HEK293 (cell line): ENCODE measurements around the gene PRKG1.

Experiments used
- CTCF ChIA-PET: fragments of 350-600 bp; formaldehyde crosslinking; extraction: SDS; loops from one replicate; lab custom pipeline; 2021; ENCODE audit warnings: antibody characterized with exemption; lab: Yijun Ruan, JAX
- POLR2A ChIA-PET: fragments of 300-600 bp; formaldehyde crosslinking; extraction: SDS; loops from one replicate; lab custom pipeline; 2020; ENCODE audit warnings: antibody characterized with exemption, inconsistent platforms; lab: Yijun Ruan, JAX
- H3K27ac ChIP-seq: fragments of 200-500 bp; sonication (Bioruptor generic); 2 replicates; pipeline ENCODE4 v1.5.1; 2014; ENCODE audit warnings: low read depth, low read length, control low read depth, inconsistent platforms; ENCODE audit errors: extremely low read depth
- H3K36me3 ChIP-seq, 2 experiments: fragments of 200-500 bp in 1 of 2; sonication (Bioruptor generic) in 1 of 2; 1 replicate in 1 of 2; 2 replicates in 1 of 2; pipeline ENCODE4 v1.5.1; 2014 to 2017; ENCODE audit warnings: inconsistent platforms in 2 of 2, low read length in 2 of 2; ENCODE audit not compliant: control insufficient read depth in 2 of 2, insufficient read depth in 1 of 2
- H3K4me1 ChIP-seq: fragments of 200-500 bp; sonication (Bioruptor generic); 2 replicates; pipeline ENCODE4 v1.5.1; 2014; ENCODE audit warnings: mild to moderate bottlenecking, low read length, inconsistent platforms; ENCODE audit not compliant: control insufficient read depth, insufficient read depth
- H3K4me3 ChIP-seq: 2 replicates; pipeline ENCODE4 v1.5.1; 2011; ENCODE audit warnings: low read depth, mild to moderate bottlenecking, control low read depth, low read length, moderate library complexity
- H3K9me3 ChIP-seq: fragments of 200-500 bp; sonication (Bioruptor generic); 2 replicates; pipeline ENCODE4 v1.5.1; 2014; ENCODE audit warnings: low read depth, low read length, inconsistent platforms; ENCODE audit not compliant: control insufficient read depth, insufficient read depth
- EGR2 ChIP-seq: fragments of 450-650 bp; formaldehyde crosslinking; IDR thresholded peaks from 2 replicates; pipeline ENCODE4 v1.5.1; 2016; ENCODE audit warnings: low read depth, missing biosample characterization, missing genetic modification characterization
- ELK4 ChIP-seq: IDR thresholded peaks from 2 replicates; pipeline ENCODE4 v1.6.1; 2011; ENCODE audit warnings: mild to moderate bottlenecking, low read depth, low read length, borderline replicate concordance
- MYNN ChIP-seq: fragments of 450-650 bp; formaldehyde crosslinking; IDR thresholded peaks from 2 replicates; pipeline ENCODE4 v1.5.1; 2016; ENCODE audit warnings: missing biosample characterization, missing genetic modification characterization, borderline replicate concordance
- OSR2 ChIP-seq: fragments of 450-650 bp; formaldehyde crosslinking; IDR thresholded peaks from 2 replicates; pipeline ENCODE4 v1.5.1; 2016; ENCODE audit warnings: missing biosample characterization, missing genetic modification characterization
- SALL2 ChIP-seq: fragments of 450-650 bp; formaldehyde crosslinking; IDR thresholded peaks from 2 replicates; pipeline ENCODE4 v1.5.0; 2017; ENCODE audit warnings: missing biosample characterization, mild to moderate bottlenecking, missing genetic modification characterization, borderline replicate concordance
- SCRT2 ChIP-seq: fragments of 450-650 bp; formaldehyde crosslinking; IDR thresholded peaks from 2 replicates; pipeline ENCODE4 v1.5.1; 2016; ENCODE audit warnings: missing biosample characterization, missing genetic modification characterization
- SETDB1 ChIP-seq: IDR thresholded peaks from one replicate; pipeline ENCODE4 v1.6.1; 2017; ENCODE audit warnings: mild to moderate bottlenecking, low read length, moderate library complexity, mixed read lengths; ENCODE audit not compliant: insufficient read length
- SP2 ChIP-seq: fragments of 450-650 bp; formaldehyde crosslinking; IDR thresholded peaks from 2 replicates; pipeline ENCODE4 v1.5.1; 2016; ENCODE audit warnings: missing biosample characterization, missing genetic modification characterization
- TSHZ1 ChIP-seq: fragments of 450-650 bp; formaldehyde crosslinking; IDR thresholded peaks from 2 replicates; pipeline ENCODE4 v1.5.1; 2016; ENCODE audit warnings: missing biosample characterization, missing genetic modification characterization, borderline replicate concordance
- ZBTB6 ChIP-seq: fragments of 450-650 bp; formaldehyde crosslinking; IDR thresholded peaks from 2 replicates; pipeline ENCODE4 v1.5.1; 2017; ENCODE audit warnings: missing biosample characterization, missing genetic modification characterization
- ZFP3 ChIP-seq: fragments of 450-650 bp; formaldehyde crosslinking; IDR thresholded peaks from 2 replicates; pipeline ENCODE4 v1.5.1; 2016; ENCODE audit warnings: low read depth, missing biosample characterization, missing genetic modification characterization
- ZNF211 ChIP-seq: fragments of 450-650 bp; formaldehyde crosslinking; IDR thresholded peaks from 2 replicates; pipeline ENCODE4 v1.5.1; 2016; ENCODE audit warnings: low read depth, missing biosample characterization, missing genetic modification characterization
- ZNF280D ChIP-seq: fragments of 450-650 bp; formaldehyde crosslinking; IDR thresholded peaks from 2 replicates; pipeline ENCODE4 v1.5.1; 2016; ENCODE audit warnings: missing biosample characterization, missing genetic modification characterization
- ZNF324 ChIP-seq: fragments of 450-650 bp; formaldehyde crosslinking; IDR thresholded peaks from 2 replicates; pipeline ENCODE4 v1.5.1; 2016; ENCODE audit warnings: missing biosample characterization, missing genetic modification characterization
- ZNF514 ChIP-seq: fragments of 450-650 bp; formaldehyde crosslinking; IDR thresholded peaks from 2 replicates; pipeline ENCODE4 v1.5.1; 2016; ENCODE audit warnings: missing biosample characterization, missing genetic modification characterization
- ZNF555 ChIP-seq: fragments of 450-650 bp; formaldehyde crosslinking; conservative IDR thresholded peaks from 2 replicates; pipeline ENCODE4 v1.5.1; 2017; ENCODE audit warnings: missing biosample characterization, mild to moderate bottlenecking, missing genetic modification characterization, inconsistent platforms
- ZNF560 ChIP-seq: fragments of 450-650 bp; formaldehyde crosslinking; IDR thresholded peaks from 2 replicates; pipeline ENCODE4 v1.5.1; 2017; ENCODE audit warnings: missing biosample characterization, missing genetic modification characterization, borderline replicate concordance
- ZNF571 ChIP-seq: fragments of 450-650 bp; formaldehyde crosslinking; IDR thresholded peaks from 2 replicates; pipeline ENCODE4 v1.5.0; 2017; ENCODE audit warnings: missing biosample characterization, missing genetic modification characterization
- ZNF664 ChIP-seq: fragments of 450-650 bp; formaldehyde crosslinking; IDR thresholded peaks from 2 replicates; pipeline ENCODE4 v1.5.1; 2016; ENCODE audit warnings: missing biosample characterization, missing genetic modification characterization
- ZNF670 ChIP-seq: fragments of 450-650 bp; formaldehyde crosslinking; IDR thresholded peaks from 2 replicates; pipeline ENCODE4 v1.5.1; 2016; ENCODE audit warnings: missing biosample characterization, missing genetic modification characterization, low read depth
- ZNF704 ChIP-seq: fragments of 450-650 bp; formaldehyde crosslinking; IDR thresholded peaks from 2 replicates; pipeline ENCODE4 v1.5.1; 2016; ENCODE audit warnings: missing biosample characterization, missing genetic modification characterization
- ZNF777 ChIP-seq: fragments of 450-650 bp; formaldehyde crosslinking; IDR thresholded peaks from 2 replicates; pipeline ENCODE4 v1.5.1; 2017; ENCODE audit warnings: missing biosample characterization, missing genetic modification characterization, borderline replicate concordance
- ZSCAN5A ChIP-seq: fragments of 450-650 bp; formaldehyde crosslinking; IDR thresholded peaks from 2 replicates; pipeline ENCODE4 v1.5.1; 2016; ENCODE audit warnings: missing biosample characterization, missing genetic modification characterization

Gene PRKG1

GRCh38 chr10:51035344-51035743 lies 38.9 kb upstream of the PRKG1 start:
- ChIA-PET CTCF (interaction anchor here (0.7 to 1.5 kb wide), 2 partner anchors 28 to 889 kb away, joined by 5 read pairs; no protein-coding TSS in a partner anchor), POLR2A (no interaction called here)
- no peak for TF ChIP-seq ZNF324 (tag by site-specific recombination)
- no peak for TF ChIP-seq TSHZ1
- no peak for TF ChIP-seq ZNF555 (tag by site-specific recombination)
- no peak for TF ChIP-seq ZNF211 (tag by site-specific recombination)
- no peak for TF ChIP-seq SALL2 (tag by site-specific recombination)
- TF ChIP-seq EGR2 = no peak
- Histone ChIP-seq H3K4me1 (no peaks in the 10 kb centered on the region), H3K9me3 (no peaks in the 10 kb centered on the region), H3K4me3 (no peak overlapping the region), H3K27ac (no peak overlapping the region), H3K36me3 (no peaks in the 10 kb centered on the region)

GRCh38 chr10:51045871-51046270 lies 28.4 kb upstream of the PRKG1 start:
- ChIA-PET POLR2A (no interaction called here), CTCF (interaction anchor here (0.5 kb wide), 1 partner anchor 42 kb away, joined by 5 read pairs; no protein-coding TSS in a partner anchor)
- Histone ChIP-seq H3K4me1 (no peaks in the 10 kb centered on the region), H3K36me3 (no peaks in the 10 kb centered on the region), H3K4me3 (no peak overlapping the region), H3K9me3 (no peaks in the 10 kb centered on the region), H3K27ac (no peak overlapping the region)
- TF ChIP-seq ZNF514 (tag by site-specific recombination) = no peak
- TF ChIP-seq ZBTB6 (tag by site-specific recombination) = no peak
- no peak for TF ChIP-seq ZNF777 (tag by site-specific recombination)
- TF ChIP-seq ZFP3 (tag by site-specific recombination) = no peak
- no peak for TF ChIP-seq OSR2 (tag by site-specific recombination)
- TF ChIP-seq ZNF571 (tag by site-specific recombination) = no peak
- TF ChIP-seq ZSCAN5A (tag by site-specific recombination) = no peak
- no peak for TF ChIP-seq SP2 (tag by site-specific recombination)
- no peak for TF ChIP-seq ZNF664 (tag by site-specific recombination)
- TF ChIP-seq ELK4 = no peak
- no peak for TF ChIP-seq MYNN (tag by site-specific recombination)
- TF ChIP-seq ZNF704 (tag by site-specific recombination) = no peak
- no peak for TF ChIP-seq ZNF560 (tag by site-specific recombination)
- no peak for TF ChIP-seq ZNF280D (tag by site-specific recombination)
- no peak for TF ChIP-seq ZNF670 (tag by site-specific recombination)
- TF ChIP-seq SCRT2 (tag by site-specific recombination) = no peak
- no peak for TF ChIP-seq SETDB1
